SK-N-SH treated with all-trans-retinoic acid at 6 μM for 48 hours (cell line): ENCODE data around the gene IQCM.

ENCODE experiments used
- ATAC-seq: fragments of 200-7000 bp; cut with Tn5 transposase; 3 replicates; pipeline ENCODE4 v1.9.1; 2020; ENCODE audit warnings: mild to moderate bottlenecking, moderate library complexity
- ARNTL ChIP-seq: fragments of 450-650 bp; formaldehyde crosslinking; IDR thresholded peaks from 2 replicates; pipeline ENCODE4 v1.5.0; 2020; ENCODE audit warnings: low read depth, mild to moderate bottlenecking, moderate library complexity, borderline replicate concordance
- BACH2 ChIP-seq: fragments of 250-450 bp; sonication (Bioruptor Pico); IDR thresholded peaks from 2 replicates; pipeline ENCODE4 v1.9.0; 2021; ENCODE audit warnings: mild to moderate bottlenecking, borderline replicate concordance
- CSDC2 ChIP-seq: fragments of 250-450 bp; sonication (Bioruptor Pico); IDR thresholded peaks from 2 replicates; pipeline ENCODE4 v1.5.0; 2020; ENCODE audit warnings: mild to moderate bottlenecking, moderate library complexity
- ESRRG ChIP-seq: fragments of 250-450 bp; sonication (Bioruptor Pico); IDR thresholded peaks from 2 replicates; pipeline ENCODE4 v1.6.1; 2021; ENCODE audit warnings: mild to moderate bottlenecking
- OSR1 ChIP-seq: fragments of 250-450 bp; sonication (Bioruptor Pico); IDR thresholded peaks from 2 replicates; pipeline ENCODE4 v1.8.0; 2022; ENCODE audit warnings: moderate library complexity, mild to moderate bottlenecking, inconsistent platforms
- POU6F1 ChIP-seq: fragments of 250-450 bp; sonication (Bioruptor Pico); IDR thresholded peaks from 2 replicates; pipeline ENCODE4 v1.8.0; 2021; ENCODE audit warnings: low read depth, mild to moderate bottlenecking, moderate library complexity, borderline replicate concordance
- PPARA ChIP-seq: fragments of 250-450 bp; sonication (Bioruptor Pico); IDR thresholded peaks from 2 replicates; pipeline ENCODE4 v1.5.0; 2020; ENCODE audit warnings: mild to moderate bottlenecking, borderline replicate concordance
- RARB ChIP-seq: fragments of 250-450 bp; sonication (Bioruptor Pico); IDR thresholded peaks from 2 replicates; pipeline ENCODE4 v1.8.0; 2021; ENCODE audit warnings: mild to moderate bottlenecking, moderate library complexity
- SNAI2 ChIP-seq: fragments of 250-450 bp; sonication (Bioruptor Pico); IDR thresholded peaks from 2 replicates; pipeline ENCODE4 v1.5.0; 2020; ENCODE audit warnings: mild to moderate bottlenecking, moderate library complexity
- TCF4 ChIP-seq: fragments of 250-450 bp; sonication (Bioruptor Pico); IDR thresholded peaks from 2 replicates; pipeline ENCODE4 v1.8.0; 2021; ENCODE audit warnings: mild to moderate bottlenecking, moderate library complexity, borderline replicate concordance
- ZC3H10 ChIP-seq: fragments of 250-450 bp; sonication (Bioruptor Pico); IDR thresholded peaks from 2 replicates; pipeline ENCODE4 v1.5.1; 2021; ENCODE audit warnings: mild to moderate bottlenecking, moderate library complexity
- ZFP3 ChIP-seq: fragments of 250-450 bp; sonication (Bioruptor Pico); IDR thresholded peaks from 2 replicates; pipeline ENCODE4 v1.5.0; 2020; ENCODE audit warnings: mild to moderate bottlenecking, moderate library complexity
- ZNF565 ChIP-seq: fragments of 450-650 bp; formaldehyde crosslinking; conservative IDR thresholded peaks from 2 replicates; pipeline ENCODE4 v1.5.0; 2020; ENCODE audit warnings: low read depth, mild to moderate bottlenecking, moderate library complexity
- ZNF70 ChIP-seq: fragments of 450-650 bp; formaldehyde crosslinking; IDR thresholded peaks from 2 replicates; pipeline ENCODE4 v1.5.0; 2020; ENCODE audit warnings: mild to moderate bottlenecking, moderate library complexity
- ZNF8 ChIP-seq: fragments of 450-650 bp; formaldehyde crosslinking; IDR thresholded peaks from 2 replicates; pipeline ENCODE4 v1.5.0; 2020; ENCODE audit warnings: mild to moderate bottlenecking, moderate library complexity
- TF ChIP-seq, protein P1 (sequence below): fragments of 250-450 bp; sonication (Bioruptor Pico); IDR thresholded peaks from 2 replicates; pipeline ENCODE4 v1.8.0; 2020; ENCODE audit warnings: mild to moderate bottlenecking, moderate library complexity, borderline replicate concordance
- TF ChIP-seq, protein P2 (sequence below): fragments of 250-450 bp; sonication (Bioruptor Pico); IDR thresholded peaks from 2 replicates; pipeline ENCODE4 v1.5.1; 2020; ENCODE audit warnings: low read depth, mild to moderate bottlenecking, moderate library complexity
- TF ChIP-seq, protein P3 (sequence below): fragments of 250-450 bp; sonication (Bioruptor Pico); IDR thresholded peaks from 2 replicates; pipeline ENCODE4 v1.5.1; 2021; ENCODE audit warnings: mild to moderate bottlenecking, moderate library complexity
- TF ChIP-seq, protein P4 (sequence below): fragments of 250-450 bp; sonication (Bioruptor Pico); IDR thresholded peaks from 2 replicates; pipeline ENCODE4 v1.5.0; 2020; ENCODE audit warnings: mild to moderate bottlenecking, moderate library complexity

The IQCM gene

GRCh38 chr4:149403081-149403480, 412.6 kb downstream of the IQCM start:
- TF ChIP-seq ZNF565 (CRISPR knock-in tag) (no peak), POU6F1 (no peak), ESRRG (no peak), ZFP3 (CRISPR knock-in tag) (no peak), ZNF8 (CRISPR knock-in tag) (no peak), OSR1 (CRISPR knock-in tag) (no peak), BACH2 (CRISPR knock-in tag) (no peak), CSDC2 (CRISPR knock-in tag) (no peak), PPARA (CRISPR knock-in tag) (no peak), TCF4 (no peak), RARB (CRISPR knock-in tag) (no peak), ARNTL (CRISPR knock-in tag) (no peak)
- TF ChIP-seq, protein P1, sequence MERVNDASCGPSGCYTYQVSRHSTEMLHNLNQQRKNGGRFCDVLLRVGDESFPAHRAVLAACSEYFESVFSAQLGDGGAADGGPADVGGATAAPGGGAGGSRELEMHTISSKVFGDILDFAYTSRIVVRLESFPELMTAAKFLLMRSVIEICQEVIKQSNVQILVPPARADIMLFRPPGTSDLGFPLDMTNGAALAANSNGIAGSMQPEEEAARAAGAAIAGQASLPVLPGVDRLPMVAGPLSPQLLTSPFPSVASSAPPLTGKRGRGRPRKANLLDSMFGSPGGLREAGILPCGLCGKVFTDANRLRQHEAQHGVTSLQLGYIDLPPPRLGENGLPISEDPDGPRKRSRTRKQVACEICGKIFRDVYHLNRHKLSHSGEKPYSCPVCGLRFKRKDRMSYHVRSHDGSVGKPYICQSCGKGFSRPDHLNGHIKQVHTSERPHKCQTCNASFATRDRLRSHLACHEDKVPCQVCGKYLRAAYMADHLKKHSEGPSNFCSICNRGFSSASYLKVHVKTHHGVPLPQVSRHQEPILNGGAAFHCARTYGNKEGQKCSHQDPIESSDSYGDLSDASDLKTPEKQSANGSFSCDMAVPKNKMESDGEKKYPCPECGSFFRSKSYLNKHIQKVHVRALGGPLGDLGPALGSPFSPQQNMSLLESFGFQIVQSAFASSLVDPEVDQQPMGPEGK (CRISPR knock-in tag), result no peak
- ATAC-seq, result no peak

DNA sequence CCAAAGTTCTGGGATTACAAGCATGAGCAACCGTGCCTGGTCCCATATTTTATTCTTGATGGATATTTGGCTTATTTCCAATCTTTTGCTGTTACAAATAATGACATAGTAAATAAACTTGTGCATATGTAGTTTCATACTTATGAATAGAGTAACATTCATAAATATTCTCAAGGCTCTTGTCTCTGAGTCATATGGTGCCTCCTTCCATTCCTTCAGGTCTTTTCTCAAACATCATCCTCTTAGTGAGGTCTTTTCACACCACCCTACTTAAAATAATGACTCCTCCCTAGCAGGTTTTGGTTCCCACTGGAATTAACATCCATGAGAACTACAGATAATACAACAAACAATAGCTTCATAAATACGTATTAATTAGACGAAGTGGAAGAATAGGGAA, 416.6 kb downstream of the IQCM start:
- TF ChIP-seq, protein P2, sequence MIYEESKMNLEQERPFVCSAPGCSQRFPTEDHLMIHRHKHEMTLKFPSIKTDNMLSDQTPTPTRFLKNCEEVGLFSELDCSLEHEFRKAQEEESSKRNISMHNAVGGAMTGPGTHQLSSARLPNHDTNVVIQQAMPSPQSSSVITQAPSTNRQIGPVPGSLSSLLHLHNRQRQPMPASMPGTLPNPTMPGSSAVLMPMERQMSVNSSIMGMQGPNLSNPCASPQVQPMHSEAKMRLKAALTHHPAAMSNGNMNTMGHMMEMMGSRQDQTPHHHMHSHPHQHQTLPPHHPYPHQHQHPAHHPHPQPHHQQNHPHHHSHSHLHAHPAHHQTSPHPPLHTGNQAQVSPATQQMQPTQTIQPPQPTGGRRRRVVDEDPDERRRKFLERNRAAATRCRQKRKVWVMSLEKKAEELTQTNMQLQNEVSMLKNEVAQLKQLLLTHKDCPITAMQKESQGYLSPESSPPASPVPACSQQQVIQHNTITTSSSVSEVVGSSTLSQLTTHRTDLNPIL (CRISPR knock-in tag), result no peak
- no peak for TF ChIP-seq RARB (CRISPR knock-in tag)
- TF ChIP-seq ZNF70 (CRISPR knock-in tag), result no peak
- TF ChIP-seq PPARA (CRISPR knock-in tag), result no peak
- no peak for TF ChIP-seq ESRRG
- no peak for TF ChIP-seq ZFP3 (CRISPR knock-in tag)
- no peak for TF ChIP-seq ZNF565 (CRISPR knock-in tag)
- no peak for TF ChIP-seq CSDC2 (CRISPR knock-in tag)
- TF ChIP-seq SNAI2 (CRISPR knock-in tag), result no peak
- no peak for TF ChIP-seq ZC3H10 (CRISPR knock-in tag)
- no peak for TF ChIP-seq OSR1 (CRISPR knock-in tag)
- no peak for TF ChIP-seq TCF4
- TF ChIP-seq BACH2 (CRISPR knock-in tag), result no peak
- TF ChIP-seq, protein P3, sequence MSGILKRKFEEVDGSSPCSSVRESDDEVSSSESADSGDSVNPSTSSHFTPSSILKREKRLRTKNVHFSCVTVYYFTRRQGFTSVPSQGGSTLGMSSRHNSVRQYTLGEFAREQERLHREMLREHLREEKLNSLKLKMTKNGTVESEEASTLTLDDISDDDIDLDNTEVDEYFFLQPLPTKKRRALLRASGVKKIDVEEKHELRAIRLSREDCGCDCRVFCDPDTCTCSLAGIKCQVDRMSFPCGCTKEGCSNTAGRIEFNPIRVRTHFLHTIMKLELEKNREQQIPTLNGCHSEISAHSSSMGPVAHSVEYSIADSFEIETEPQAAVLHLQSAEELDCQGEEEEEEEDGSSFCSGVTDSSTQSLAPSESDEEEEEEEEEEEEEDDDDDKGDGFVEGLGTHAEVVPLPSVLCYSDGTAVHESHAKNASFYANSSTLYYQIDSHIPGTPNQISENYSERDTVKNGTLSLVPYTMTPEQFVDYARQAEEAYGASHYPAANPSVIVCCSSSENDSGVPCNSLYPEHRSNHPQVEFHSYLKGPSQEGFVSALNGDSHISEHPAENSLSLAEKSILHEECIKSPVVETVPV (CRISPR knock-in tag), result no peak
- no peak for TF ChIP-seq POU6F1
- TF ChIP-seq ARNTL (CRISPR knock-in tag), result no peak
- TF ChIP-seq, protein P4, sequence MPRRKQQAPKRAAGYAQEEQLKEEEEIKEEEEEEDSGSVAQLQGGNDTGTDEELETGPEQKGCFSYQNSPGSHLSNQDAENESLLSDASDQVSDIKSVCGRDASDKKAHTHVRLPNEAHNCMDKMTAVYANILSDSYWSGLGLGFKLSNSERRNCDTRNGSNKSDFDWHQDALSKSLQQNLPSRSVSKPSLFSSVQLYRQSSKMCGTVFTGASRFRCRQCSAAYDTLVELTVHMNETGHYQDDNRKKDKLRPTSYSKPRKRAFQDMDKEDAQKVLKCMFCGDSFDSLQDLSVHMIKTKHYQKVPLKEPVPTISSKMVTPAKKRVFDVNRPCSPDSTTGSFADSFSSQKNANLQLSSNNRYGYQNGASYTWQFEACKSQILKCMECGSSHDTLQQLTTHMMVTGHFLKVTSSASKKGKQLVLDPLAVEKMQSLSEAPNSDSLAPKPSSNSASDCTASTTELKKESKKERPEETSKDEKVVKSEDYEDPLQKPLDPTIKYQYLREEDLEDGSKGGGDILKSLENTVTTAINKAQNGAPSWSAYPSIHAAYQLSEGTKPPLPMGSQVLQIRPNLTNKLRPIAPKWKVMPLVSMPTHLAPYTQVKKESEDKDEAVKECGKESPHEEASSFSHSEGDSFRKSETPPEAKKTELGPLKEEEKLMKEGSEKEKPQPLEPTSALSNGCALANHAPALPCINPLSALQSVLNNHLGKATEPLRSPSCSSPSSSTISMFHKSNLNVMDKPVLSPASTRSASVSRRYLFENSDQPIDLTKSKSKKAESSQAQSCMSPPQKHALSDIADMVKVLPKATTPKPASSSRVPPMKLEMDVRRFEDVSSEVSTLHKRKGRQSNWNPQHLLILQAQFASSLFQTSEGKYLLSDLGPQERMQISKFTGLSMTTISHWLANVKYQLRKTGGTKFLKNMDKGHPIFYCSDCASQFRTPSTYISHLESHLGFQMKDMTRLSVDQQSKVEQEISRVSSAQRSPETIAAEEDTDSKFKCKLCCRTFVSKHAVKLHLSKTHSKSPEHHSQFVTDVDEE (CRISPR knock-in tag), result no peak
- ATAC-seq, result no peak
